ENCODE measurements around the gene TEDC2.

DNA sequence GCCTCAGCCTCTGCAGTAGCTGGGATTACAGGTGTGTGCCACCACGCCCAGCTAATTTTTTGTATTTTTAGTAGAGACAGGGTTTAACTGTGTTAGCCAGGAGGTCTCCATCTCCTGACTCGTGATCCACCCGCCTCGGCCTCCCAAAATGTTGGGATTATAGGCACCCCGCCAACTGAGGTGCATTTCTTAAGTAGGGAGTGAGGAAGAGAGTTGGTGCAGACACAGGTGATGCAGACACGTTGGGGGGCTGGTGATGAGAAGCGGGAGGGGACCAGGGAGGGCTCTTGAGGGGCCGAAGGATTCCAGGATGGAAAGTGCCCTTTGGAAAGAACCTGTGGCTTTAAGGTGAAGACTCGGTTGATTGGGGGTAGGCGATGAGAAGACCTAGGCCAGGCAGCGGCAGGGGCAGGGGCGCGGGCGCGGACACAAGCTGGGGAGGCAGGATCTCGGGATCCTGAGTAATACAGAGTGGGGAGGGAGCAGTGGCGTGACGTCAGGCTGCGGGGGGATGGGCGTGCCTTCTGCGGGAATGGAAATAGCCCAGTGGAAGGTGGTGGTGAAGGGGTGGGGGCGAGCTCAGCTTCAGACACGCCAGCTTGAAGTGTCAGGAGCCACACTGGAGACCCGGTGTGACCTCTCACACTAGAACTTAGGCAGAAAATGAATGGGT is 51.4 kb downstream of the TEDC2 start:
- TF ChIP-seq POLR2A (IDR thresholded peaks at IDR 0.05) (no peak), CTCF (IDR thresholded peaks at IDR 0.05) (no peak)
